Transverse colon (tissue), 4 donors: ENCODE data around the gene ALPK3.

Experiments used
- CTCF ChIP-seq, 5 experiments: fragments of 200-600 bp in 3 of 5; fragments of 450-650 bp in 2 of 5; sonication (generic) in 3 of 5; IDR thresholded peaks; 1 replicate in 2 of 5; 2 replicates in 3 of 5; pipeline ENCODE4 v1.5.1; 2016 to 2017; ENCODE audit warnings: antibody characterized with exemption in 5 of 5, inconsistent platforms in 3 of 5, mild to moderate bottlenecking in 2 of 5, moderate library complexity in 1 of 5
- EP300 ChIP-seq: sonication (generic); formaldehyde crosslinking; IDR thresholded peaks from one replicate; pipeline ENCODE4 v1.6.1; 2017; ENCODE audit warnings: antibody characterized with exemption, low read depth
- POLR2A ChIP-seq: fragments of 450-650 bp; IDR thresholded peaks from one replicate; pipeline ENCODE4 v1.6.1; 2016; ENCODE audit warnings: antibody characterized with exemption, mild to moderate bottlenecking, moderate library complexity
- POLR2AphosphoS5 ChIP-seq, 3 donors: sonication (generic); formaldehyde crosslinking; IDR thresholded peaks; one replicate each; pipeline ENCODE4 v1.6.1; 2016; ENCODE audit warnings: antibody characterized with exemption in 3 of 3

GRCh38 chr15:84911879-84912660 is 94.9 kb downstream of the ALPK3 start:
- TF ChIP-seq CTCF (IDR thresholded peaks at IDR 0.05) (no peak), POLR2A (no peak), POLR2AphosphoS5 (IDR thresholded peaks at IDR 0.05) (peak in 2 of 3 donors; percentile 49 to 67), EP300 (no peak)
